HPDE6-E6E7 (cell line): ENCODE measurements around the gene BRF1.
"Not testable (repeated sequence)": the region's sequence is repeated elsewhere in the genome, so short reads cannot be mapped to it uniquely, and the experiment has no call there.

Source experiments
- DNase-seq: peaks from one replicate; pipeline ENCODE4 v3.0.0; 2011; ENCODE audit warnings: missing footprints; ENCODE audit errors: extremely low spot score

The BRF1 gene

DNA sequence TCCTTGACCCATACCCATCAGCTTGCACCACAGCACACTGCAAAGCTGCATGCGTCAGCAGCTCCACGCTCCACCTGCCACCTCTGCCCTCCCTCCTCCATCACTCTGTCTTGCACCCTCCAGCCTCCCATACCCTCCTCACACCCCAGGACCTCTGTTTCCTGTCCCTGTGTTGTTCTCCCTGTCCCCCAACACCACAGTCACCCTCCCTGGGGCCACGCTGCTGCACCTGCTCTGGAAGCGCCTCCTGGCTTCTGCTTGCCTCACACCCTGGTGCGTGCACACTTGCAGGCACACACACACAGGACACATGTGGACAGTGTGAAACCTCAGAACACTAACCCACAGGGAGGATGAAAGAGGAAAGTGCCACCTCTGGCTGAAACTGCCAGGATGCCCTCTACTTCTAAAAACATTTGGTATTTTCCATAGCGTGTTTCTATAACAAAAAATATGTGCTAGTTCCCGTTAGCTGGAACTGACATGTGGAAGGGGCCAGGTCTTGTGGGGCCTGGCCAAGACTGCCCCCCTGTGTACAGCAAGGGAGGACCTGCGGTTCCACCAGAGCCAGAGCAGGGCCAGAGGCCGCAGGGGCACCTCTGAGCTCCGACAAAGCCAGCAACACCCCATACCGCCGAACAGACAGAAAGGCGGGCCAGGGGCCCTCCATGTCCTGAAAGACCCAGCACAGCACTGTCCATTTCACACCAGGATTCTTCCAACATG, 10.0 kb downstream of the BRF1 start:
- no peak for DNase-seq

DNA sequence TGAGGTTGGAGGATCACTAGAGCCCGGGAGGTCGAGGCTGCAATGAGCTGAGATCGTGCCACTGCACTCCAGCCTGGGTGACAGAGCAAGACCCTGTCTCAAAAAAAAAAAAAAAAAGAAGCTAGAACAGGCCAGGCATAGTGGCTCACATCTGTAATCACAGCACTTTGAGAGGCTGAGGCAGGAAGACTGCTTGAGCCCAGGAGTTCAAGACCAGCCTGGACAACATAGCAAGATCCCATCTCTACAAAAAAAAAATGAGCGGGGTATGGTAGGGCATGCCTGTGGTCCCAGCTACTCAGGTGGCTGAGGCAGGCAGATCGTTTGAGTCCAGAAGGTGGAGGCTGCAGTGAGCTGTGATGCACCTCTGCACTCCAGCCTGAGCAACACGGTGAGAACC, 11.9 kb downstream of the BRF1 start:
- DNase-seq = not testable (repeated sequence)

DNA sequence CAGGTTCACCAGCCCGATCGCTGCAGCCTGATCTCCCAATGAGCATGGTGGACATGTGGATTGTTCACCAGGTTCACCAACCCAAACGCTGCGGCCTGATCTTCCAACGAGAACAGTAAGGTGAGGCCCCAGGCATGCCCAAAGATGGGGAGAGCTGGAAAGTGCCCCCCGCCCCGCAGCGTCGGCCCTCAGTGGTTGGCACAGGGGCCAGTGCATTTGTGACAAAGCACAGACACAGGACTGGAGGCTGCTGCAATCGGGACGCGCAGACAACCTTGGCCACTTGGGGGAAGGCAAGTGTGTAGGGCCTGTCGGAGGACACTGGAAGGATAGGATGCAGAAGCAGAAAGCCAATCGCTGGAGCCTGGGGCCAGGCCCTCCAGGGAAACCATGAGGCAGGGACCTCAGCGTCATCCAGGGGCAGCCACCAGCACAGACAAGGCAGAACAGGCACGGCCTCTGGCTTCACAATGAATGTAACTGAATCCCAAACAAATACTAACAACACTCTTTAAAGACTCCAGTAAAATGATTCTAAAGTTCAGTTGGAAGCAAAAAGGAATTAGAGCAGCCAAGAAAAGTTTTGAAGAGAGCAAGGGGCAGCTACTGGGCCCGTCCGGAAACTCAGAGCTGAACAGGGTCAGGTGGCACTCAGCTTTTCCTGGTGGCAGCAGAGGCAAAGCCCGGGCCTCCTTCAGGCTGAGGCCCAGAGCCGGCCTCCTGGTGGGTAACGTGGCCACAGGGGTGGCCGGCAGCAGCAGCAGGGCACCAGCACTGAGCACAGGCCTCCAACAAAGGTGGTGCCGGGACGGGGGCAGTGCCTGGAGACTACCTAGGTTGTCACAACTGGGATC, 13.3 kb downstream of the BRF1 start:
- no peak for DNase-seq

- no peak for DNase-seq
These were observed 14.0 kb downstream of the BRF1 start for GRCh38 chr14:105286759-105287144.

DNA sequence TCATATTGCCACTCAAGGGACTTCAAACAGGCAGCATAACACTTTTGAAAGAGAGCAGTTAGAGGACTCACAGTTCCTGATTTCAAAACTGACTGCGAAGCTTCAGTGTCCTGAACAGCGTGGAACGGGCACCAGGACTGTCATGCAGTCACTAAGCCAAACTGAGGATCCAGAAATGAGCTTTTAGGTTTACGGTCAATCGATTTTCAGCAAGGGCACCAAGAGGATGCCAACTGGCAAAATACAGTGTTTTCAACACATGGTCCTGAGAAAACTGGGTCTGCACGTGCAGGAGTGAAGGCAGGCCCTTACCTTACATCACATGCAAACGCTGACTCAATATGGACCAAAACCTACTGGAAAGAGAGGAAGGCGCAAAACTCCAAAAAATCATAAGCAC, 15.6 kb downstream of the BRF1 start:
- DNase-seq = no peak

GRCh38 chr14:105283899-105284298, 16.9 kb downstream of the BRF1 start:
- DNase-seq = no peak

- DNase-seq = no peak
These were observed 17.8 kb downstream of the BRF1 start for GRCh38 chr14:105283028-105283427.

- no peak for DNase-seq
These were observed 18.6 kb downstream of the BRF1 start for GRCh38 chr14:105282098-105282725.

GRCh38 chr14:105281371-105282097, 19.3 kb downstream of the BRF1 start:
- peak; percentile 69 for DNase-seq

GRCh38 chr14:105280525-105280924, 20.3 kb downstream of the BRF1 start:
- no peak for DNase-seq

DNA sequence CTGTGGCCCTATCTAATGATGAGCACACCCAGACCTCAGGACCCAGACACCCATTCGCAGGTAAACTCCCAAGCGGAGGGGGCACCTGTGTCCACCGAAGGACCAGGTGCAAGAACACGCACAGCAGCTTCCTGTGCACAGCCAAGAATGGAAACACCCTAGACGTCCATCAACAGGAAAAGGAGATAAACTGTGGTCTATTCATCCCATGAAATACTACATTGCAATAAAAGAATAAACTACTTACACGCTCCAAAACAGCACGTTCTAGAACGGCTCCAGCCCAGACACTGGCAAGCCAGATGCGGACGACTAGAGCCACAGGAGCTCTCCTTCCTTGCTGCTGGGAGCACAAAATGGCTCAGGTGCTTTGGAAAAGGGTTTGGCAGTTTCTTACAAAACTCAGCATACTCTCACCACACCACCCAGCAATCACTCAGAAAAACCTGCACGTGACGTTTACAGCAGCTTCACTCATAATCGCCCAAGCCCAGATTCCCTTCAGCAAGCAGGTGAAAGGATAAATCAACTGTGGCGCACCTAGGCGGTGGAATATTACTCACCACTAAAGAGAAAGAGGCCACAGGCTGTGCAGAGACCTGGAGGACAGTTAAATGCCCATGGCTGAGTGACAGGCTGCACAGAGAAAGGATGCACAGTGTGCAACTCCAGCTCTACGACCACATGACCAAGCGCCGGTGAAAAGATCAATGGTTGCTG, 21.0 kb downstream of the BRF1 start:
- no peak for DNase-seq

- DNase-seq = not testable (repeated sequence)
These were observed 23.4 kb downstream of the BRF1 start for GRCh38 chr14:105277448-105277847.

DNA sequence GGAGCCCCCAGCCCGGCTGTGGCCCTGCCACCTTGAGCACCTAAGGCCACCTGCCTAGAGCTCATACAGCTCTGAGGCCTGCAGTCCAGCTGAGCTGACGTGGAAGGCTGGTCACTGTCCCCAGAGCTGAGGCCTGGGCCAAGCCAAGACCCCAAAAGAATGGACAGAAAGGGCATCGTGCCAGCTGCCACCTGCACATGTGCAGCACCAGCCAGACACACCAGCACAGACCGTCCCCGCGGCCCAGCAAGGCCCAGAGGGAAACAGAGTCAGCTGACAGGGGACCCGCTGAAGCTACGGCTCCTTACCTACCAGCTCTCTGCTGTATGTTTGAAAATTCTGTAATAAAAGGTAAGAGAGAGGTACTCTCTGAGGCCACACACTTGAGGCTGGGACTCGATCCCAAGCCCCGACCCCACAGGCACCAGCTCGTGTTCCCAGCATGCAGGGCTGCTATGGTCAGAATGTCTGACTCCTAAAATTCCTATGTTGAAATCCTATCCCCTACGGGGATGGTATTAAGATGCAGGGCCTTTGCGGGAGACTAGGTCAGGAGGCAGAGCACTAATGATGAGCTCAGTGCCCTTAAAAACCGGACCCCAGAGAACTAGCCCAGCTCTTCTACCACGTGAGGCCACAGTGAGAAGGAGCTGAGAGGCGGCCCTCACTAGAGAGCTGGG, 25.4 kb downstream of the BRF1 start:
- no peak for DNase-seq

- no peak for DNase-seq
These were observed 26.2 kb downstream of the BRF1 start for GRCh38 chr14:105274637-105275036.

DNA sequence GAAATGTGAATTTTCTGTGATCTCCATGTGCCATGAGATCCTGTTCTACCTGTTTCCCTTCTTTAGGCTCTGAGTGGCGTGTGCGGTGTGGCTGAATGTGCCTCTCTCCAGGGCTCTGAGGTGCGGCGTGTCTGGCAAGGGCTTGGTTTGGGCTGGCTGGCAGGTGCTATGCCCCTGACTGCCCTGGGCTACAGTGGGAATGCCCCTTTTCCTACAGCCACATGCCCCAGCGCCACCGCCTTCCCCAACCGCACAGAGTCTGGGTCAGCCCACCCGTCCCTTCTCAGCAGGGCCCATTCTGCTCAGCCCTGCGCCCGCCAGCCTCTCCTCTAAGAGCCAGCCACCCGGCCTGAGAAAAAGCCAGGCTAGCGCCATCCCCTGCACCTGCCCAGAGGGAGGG, 27.7 kb downstream of the BRF1 start:
- DNase-seq = no peak

- DNase-seq = no peak
These were observed 28.2 kb downstream of the BRF1 start for GRCh38 chr14:105272623-105273022.

DNA sequence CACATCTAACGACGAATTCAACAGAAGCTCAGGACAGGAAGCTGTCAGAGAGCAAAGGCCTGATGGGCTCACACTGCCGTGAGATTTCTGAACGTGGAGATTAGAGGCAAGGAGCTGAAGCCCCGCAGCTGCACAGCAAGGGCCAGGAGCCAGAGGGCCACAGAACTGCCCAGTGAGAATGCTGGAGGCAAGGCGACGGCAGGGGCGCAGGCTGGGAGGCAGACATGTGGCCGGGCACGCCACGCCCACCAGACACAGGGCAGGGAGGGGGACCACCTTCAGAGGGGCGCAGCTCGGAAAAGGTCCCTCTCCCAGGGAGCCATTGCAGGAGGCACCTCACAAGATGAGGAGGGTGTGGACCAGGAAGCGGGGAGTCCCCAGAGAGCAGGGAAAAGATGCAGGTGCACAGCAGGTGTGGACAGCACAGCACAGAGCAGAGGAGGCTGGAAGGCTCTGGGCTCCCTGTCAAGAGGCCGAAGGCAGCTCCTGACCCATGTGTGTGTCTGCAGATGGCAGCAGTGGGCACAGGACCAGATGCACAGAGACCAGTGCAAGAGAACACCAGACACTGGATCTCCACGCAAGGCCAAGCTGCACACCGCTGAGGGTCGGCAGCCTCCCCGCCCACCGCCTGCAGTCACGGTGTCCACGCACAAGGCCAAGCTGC, 29.4 kb downstream of the BRF1 start:
- DNase-seq = no peak

DNA sequence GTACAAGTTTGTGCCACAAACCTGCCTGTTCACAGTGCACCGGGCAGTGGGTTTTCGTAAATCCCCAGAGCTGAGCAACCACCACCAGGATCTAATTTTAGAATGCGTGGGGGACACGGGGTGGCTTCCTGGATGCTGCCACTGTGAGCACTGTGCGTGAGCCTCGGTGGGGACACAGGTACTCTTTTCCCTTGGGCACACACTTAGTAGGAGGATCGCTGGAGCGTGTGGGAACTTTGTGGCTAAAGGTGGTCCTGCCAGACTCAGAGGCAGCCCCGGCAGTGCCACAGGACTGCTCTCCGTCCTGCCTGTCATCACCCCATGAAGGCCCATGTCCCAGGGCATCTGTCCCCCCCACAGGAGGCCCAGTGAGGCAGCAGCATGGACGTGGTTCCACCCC, 31.4 kb downstream of the BRF1 start:
- no peak for DNase-seq

DNA sequence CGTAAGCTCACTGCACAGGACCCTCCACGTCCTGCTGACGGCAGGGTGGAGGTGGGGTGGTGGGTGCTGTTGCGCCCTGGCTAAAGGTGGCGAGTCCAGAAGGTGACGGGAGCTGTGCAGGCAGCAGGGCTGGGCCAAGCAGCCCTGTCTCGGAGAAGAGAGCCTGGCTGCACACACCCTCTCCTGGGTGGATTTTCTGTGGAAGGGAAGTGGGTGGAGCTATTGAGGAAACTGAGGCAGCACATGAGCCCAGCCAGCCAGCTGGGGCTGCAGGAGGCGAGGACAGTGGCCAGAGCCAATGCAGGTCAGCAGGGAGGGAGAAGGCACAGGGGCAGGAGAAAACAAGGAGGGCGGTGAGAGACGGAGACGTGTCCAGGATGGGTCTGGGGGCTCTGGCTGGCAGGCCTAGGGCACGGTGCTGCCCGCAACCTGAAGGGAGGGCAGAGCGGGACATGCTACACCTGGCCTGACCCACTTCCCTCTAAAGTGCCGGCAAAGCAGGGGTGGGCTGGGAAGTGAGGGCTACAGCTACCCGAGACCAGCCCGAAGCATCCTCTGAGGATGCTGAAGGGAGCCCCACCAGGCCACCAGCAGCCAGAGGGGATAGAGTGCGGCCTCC, 32.0 kb downstream of the BRF1 start:
- DNase-seq = no peak
